Measurements from ENCODE around the gene CSRP1.

DNA sequence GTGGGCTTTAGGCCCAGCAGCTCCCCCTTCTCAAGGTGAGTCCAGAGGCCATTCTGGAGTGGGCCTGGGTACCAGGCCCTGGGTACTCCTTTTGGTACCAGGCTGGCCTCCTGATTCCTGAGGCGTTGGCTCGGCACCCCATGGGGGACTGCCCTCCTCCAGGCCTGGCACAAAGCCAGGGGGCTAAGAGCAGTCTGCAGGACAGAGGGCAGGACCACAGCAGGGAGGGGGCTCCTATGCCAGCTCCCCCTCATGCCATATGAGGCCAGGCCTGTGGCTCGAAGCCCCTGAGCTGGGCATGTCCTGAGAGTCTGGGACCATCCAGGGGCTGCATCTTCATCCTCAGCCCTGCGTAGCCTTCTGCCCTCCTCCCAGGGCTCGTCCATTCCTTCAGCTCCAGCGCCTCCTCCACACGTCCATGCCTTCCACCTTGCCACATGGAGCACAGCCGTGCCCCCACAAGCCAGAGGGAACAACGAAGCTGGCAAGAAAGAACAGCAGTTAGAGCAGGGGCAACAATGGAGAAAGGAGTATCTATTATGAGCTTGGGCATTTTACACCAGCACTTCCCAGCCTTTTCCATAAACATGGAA is 41.1 kb downstream of the CSRP1 start:
- TF ChIP-seq, protein P1, sequence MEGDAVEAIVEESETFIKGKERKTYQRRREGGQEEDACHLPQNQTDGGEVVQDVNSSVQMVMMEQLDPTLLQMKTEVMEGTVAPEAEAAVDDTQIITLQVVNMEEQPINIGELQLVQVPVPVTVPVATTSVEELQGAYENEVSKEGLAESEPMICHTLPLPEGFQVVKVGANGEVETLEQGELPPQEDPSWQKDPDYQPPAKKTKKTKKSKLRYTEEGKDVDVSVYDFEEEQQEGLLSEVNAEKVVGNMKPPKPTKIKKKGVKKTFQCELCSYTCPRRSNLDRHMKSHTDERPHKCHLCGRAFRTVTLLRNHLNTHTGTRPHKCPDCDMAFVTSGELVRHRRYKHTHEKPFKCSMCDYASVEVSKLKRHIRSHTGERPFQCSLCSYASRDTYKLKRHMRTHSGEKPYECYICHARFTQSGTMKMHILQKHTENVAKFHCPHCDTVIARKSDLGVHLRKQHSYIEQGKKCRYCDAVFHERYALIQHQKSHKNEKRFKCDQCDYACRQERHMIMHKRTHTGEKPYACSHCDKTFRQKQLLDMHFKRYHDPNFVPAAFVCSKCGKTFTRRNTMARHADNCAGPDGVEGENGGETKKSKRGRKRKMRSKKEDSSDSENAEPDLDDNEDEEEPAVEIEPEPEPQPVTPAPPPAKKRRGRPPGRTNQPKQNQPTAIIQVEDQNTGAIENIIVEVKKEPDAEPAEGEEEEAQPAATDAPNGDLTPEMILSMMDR (IDR thresholded peaks at IDR 0.05), result no peak
- TF ChIP-seq EZH2 (IDR thresholded peaks at IDR 0.05; ENCODE audit: borderline replicate concordance, insufficient read depth, low read depth, low read length, poor library complexity, severe bottlenecking), result no peak
